ENCODE measurements around the gene MLX.

DNA sequence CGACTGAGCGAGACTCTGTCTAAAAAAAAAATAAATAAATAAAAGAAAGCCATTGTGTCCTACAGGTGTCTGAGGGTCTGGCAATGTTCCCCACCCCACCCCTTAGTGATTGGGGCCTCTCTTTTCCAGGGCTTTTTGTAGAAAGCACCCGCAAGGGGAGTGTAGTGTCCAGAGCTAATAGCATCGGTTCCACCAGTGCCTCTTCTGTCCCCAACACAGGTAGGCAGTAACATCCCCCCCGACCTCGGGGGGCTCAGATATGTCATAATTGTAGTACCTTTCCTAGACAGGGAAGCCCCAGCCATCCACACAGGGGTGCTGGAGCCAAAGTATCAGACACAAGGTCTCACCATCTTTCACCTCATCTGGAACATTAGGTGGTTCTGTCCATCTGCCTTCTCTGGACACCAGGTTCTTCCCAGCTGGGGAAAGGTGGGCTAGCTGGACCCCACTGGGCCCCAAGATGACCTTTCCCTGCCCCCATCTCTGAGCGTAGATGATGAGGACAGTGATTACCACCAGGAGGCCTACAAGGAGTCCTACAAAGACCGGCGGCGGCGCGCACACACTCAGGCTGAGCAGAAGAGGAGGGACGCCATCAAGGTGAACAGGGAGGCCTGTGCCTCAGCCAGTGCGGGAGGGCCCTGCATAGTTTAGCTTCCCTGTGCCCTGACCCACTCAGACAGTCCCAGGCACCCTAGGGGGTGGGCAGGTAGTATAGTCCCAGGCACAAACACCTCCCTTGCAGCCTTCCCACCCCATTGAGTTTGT is 1.6 kb downstream of the MLX start:
- TF ChIP-seq, protein P1, sequence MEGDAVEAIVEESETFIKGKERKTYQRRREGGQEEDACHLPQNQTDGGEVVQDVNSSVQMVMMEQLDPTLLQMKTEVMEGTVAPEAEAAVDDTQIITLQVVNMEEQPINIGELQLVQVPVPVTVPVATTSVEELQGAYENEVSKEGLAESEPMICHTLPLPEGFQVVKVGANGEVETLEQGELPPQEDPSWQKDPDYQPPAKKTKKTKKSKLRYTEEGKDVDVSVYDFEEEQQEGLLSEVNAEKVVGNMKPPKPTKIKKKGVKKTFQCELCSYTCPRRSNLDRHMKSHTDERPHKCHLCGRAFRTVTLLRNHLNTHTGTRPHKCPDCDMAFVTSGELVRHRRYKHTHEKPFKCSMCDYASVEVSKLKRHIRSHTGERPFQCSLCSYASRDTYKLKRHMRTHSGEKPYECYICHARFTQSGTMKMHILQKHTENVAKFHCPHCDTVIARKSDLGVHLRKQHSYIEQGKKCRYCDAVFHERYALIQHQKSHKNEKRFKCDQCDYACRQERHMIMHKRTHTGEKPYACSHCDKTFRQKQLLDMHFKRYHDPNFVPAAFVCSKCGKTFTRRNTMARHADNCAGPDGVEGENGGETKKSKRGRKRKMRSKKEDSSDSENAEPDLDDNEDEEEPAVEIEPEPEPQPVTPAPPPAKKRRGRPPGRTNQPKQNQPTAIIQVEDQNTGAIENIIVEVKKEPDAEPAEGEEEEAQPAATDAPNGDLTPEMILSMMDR (conservative IDR thresholded peaks at IDR 0.05; ENCODE audit: low read depth, low read length), result no peak
- no peak for TF ChIP-seq EZH2 (IDR thresholded peaks at IDR 0.05; ENCODE audit: borderline replicate concordance, low read depth, low read length, poor library complexity, severe bottlenecking)
